Measurements from ENCODE around the gene TBX19. TPM values are rescaled to one million over a fixed set of nuclear protein-coding genes. Genes with fewer than 3 reads are reported as not detected.

TBX19 gene
- total and polyA plus RNA-seq, 2 donors (not counting 1 experiment from before 2014, with no cell fraction given) = 6.3 to 7.0 TPM

GRCh38 chr1:168361252-168361651 lies 80.6 kb downstream of the TBX19 start:
- no peak for ATAC-seq (ENCODE audit: low read depth)
- Histone ChIP-seq H3K9me3 (ENCODE audit: control extremely low read depth in 1 of 3, control insufficient read depth in 2 of 3, insufficient read depth in 1 of 3, low read length in 2 of 3) (no peaks in the 10 kb centered on the region), H4K20me1 (ENCODE audit: control insufficient read depth, insufficient read depth, low read length, poor library complexity, severe bottlenecking) (no peaks in the 10 kb centered on the region), H3K79me2 (ENCODE audit: control insufficient read depth, insufficient read depth, low read length) (no peaks in the 10 kb centered on the region), H2AFZ (ENCODE audit: insufficient read depth, low read depth, low read length, poor library complexity, severe bottlenecking) (no peak overlapping the region), H3K36me3 (replicated peaks in 1 of 2; ENCODE audit: control extremely low read depth in 1 of 2, control insufficient read depth in 1 of 2, extremely low read depth in 1 of 2, insufficient read depth in 2 of 2, low read length in 1 of 2) (no peaks in the 10 kb centered on the region), H3K4me1 (ENCODE audit: control insufficient read depth in 2 of 2, insufficient read depth in 2 of 2, low read length in 2 of 2) (no peaks in the 10 kb centered on the region), H3K4me2 (replicated peaks; ENCODE audit: low read depth, low read length, poor library complexity, severe bottlenecking) (no peak overlapping the region), H3K9ac (ENCODE audit: low read length) (no peak overlapping the region), H3K27me3 (replicated peaks in 1 of 4; ENCODE audit: control extremely low read depth in 1 of 4, control insufficient read depth in 3 of 4, insufficient read depth in 4 of 4, low read length in 3 of 4) (peaks cover 0 to 11% (median 7%) of the 10 kb centered on the region in 4 experiments), H3K4me3 (ENCODE audit: control extremely low read depth in 1 of 5, extremely low read depth in 1 of 5, insufficient read depth in 1 of 5, low read depth in 2 of 5, low read length in 4 of 5) (no peak overlapping the region), H3K27ac (ENCODE audit: low read length in 2 of 2) (no peak overlapping the region)
- TF ChIP-seq, protein P1, sequence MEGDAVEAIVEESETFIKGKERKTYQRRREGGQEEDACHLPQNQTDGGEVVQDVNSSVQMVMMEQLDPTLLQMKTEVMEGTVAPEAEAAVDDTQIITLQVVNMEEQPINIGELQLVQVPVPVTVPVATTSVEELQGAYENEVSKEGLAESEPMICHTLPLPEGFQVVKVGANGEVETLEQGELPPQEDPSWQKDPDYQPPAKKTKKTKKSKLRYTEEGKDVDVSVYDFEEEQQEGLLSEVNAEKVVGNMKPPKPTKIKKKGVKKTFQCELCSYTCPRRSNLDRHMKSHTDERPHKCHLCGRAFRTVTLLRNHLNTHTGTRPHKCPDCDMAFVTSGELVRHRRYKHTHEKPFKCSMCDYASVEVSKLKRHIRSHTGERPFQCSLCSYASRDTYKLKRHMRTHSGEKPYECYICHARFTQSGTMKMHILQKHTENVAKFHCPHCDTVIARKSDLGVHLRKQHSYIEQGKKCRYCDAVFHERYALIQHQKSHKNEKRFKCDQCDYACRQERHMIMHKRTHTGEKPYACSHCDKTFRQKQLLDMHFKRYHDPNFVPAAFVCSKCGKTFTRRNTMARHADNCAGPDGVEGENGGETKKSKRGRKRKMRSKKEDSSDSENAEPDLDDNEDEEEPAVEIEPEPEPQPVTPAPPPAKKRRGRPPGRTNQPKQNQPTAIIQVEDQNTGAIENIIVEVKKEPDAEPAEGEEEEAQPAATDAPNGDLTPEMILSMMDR (IDR thresholded peaks at IDR 0.05) = no peak
- no peak for TF ChIP-seq EZH2 (IDR thresholded peaks at IDR 0.05; ENCODE audit: borderline replicate concordance, insufficient read depth, low read depth, low read length, poor library complexity, severe bottlenecking)
- no peaks in the 10 kb centered on the region for H3K4me1 Mint-ChIP-seq
- ChIA-PET CTCF (interaction anchor here (2.0 kb wide), 1 partner anchor 19 kb away, joined by 8 read pairs; no protein-coding TSS in a partner anchor), POLR2A (no interaction called here)
- no peak for DNase-seq
- intact Hi-C loops (cut with micrococcal nuclease) = no loop called here
- peaks cover 50% of the 10 kb centered on the region for H3K27me3 Mint-ChIP-seq
- WGBS (ENCODE audit: insufficient coverage) = 83% methylated on average over 2 of the region's 2 CpGs
- H3K9me3 Mint-ChIP-seq (ENCODE audit: insufficient read depth) = peaks cover 3% of the 10 kb centered on the region
- H3K27ac Mint-ChIP-seq = no peak overlapping the region
- no peak overlapping the region for H3K4me3 Mint-ChIP-seq

- Histone ChIP-seq H3K9me3 (ENCODE audit: control extremely low read depth in 1 of 3, control insufficient read depth in 2 of 3, insufficient read depth in 1 of 3, low read length in 2 of 3) (no peaks in the 10 kb centered on the region), H3K36me3 (replicated peaks in 1 of 2; ENCODE audit: control extremely low read depth in 1 of 2, control insufficient read depth in 1 of 2, extremely low read depth in 1 of 2, insufficient read depth in 2 of 2, low read length in 1 of 2) (no peaks in the 10 kb centered on the region), H3K27ac (ENCODE audit: low read length in 2 of 2) (no peak overlapping the region), H4K20me1 (ENCODE audit: control insufficient read depth, insufficient read depth, low read length, poor library complexity, severe bottlenecking) (no peaks in the 10 kb centered on the region), H2AFZ (ENCODE audit: insufficient read depth, low read depth, low read length, poor library complexity, severe bottlenecking) (no peak overlapping the region), H3K27me3 (replicated peaks in 1 of 4; ENCODE audit: control extremely low read depth in 1 of 4, control insufficient read depth in 3 of 4, insufficient read depth in 4 of 4, low read length in 3 of 4) (peaks cover 0 to 12% (median 7%) of the 10 kb centered on the region in 4 experiments), H3K9ac (ENCODE audit: low read length) (no peak overlapping the region), H3K4me1 (ENCODE audit: control insufficient read depth in 2 of 2, insufficient read depth in 2 of 2, low read length in 2 of 2) (no peaks in the 10 kb centered on the region), H3K4me3 (ENCODE audit: control extremely low read depth in 1 of 5, extremely low read depth in 1 of 5, insufficient read depth in 1 of 5, low read depth in 2 of 5, low read length in 4 of 5) (no peak overlapping the region), H3K4me2 (replicated peaks; ENCODE audit: low read depth, low read length, poor library complexity, severe bottlenecking) (no peak overlapping the region), H3K79me2 (ENCODE audit: control insufficient read depth, insufficient read depth, low read length) (no peaks in the 10 kb centered on the region)
- Mint-ChIP-seq H3K9me3 (ENCODE audit: insufficient read depth) (peaks cover 3% of the 10 kb centered on the region), H3K4me1 (no peaks in the 10 kb centered on the region), H3K27ac (no peak overlapping the region), H3K27me3 (peaks cover 61% of the 10 kb centered on the region), H3K4me3 (no peak overlapping the region)
- no peak for TF ChIP-seq EZH2 (IDR thresholded peaks at IDR 0.05; ENCODE audit: borderline replicate concordance, insufficient read depth, low read depth, low read length, poor library complexity, severe bottlenecking)
- TF ChIP-seq, protein P1 (IDR thresholded peaks at IDR 0.05) = no peak
- 20% methylated on average over 1 of the region's 4 CpGs for WGBS (ENCODE audit: insufficient coverage)
- intact Hi-C loops (cut with micrococcal nuclease) = no loop called here
- ATAC-seq (ENCODE audit: low read depth) (no peak), DNase-seq (no peak)
- CTCF ChIA-PET = interaction anchor here (2.0 kb wide), 1 partner anchor 20 kb away, joined by 8 read pairs; no protein-coding TSS in a partner anchor
- POLR2A ChIA-PET = no interaction called here
These were observed 82.3 kb downstream of the TBX19 start for GRCh38 chr1:168362991-168363390.

Small RNA genes lying within 50 kb of the gene (small RNA-seq; reads per million reads assigned to genes)
- gene RNU6-1310P (ENCODE audit: insufficient read length, low read depth, low replicate concordance) = not detected

Other genes starting within 250 kb of the TBX19 start
- 0.17 and 0.22 TPM in 2 replicates for gene GPR161, start 143.9 kb upstream of the TBX19 start, total RNA-seq
- 0.07 and 0.09 TPM in 2 replicates for gene GPR161, start 143.9 kb upstream of the TBX19 start, polyA plus RNA-seq
- gene TIPRL, start 101.9 kb upstream of the TBX19 start, total RNA-seq = 22.7 and 24.9 TPM in 2 replicates
- gene TIPRL, start 101.9 kb upstream of the TBX19 start, polyA plus RNA-seq = 5.1 and 10.1 TPM in 2 replicates
- 68.3 and 79.0 TPM in 2 replicates for gene SFT2D2, start 54.9 kb upstream of the TBX19 start, total RNA-seq
- gene SFT2D2, start 54.9 kb upstream of the TBX19 start, polyA plus RNA-seq = 13.0 and 20.3 TPM in 2 replicates